Astrocyte (in vitro differentiated cells and primary cell): Measurements from ENCODE around the gene PALLD.

Experiments
- EZH2 ChIP-seq: IDR thresholded peaks from 2 replicates; pipeline ENCODE4 v1.6.1; 2012; ENCODE audit warnings: mild to moderate bottlenecking, low read length, inconsistent platforms; ENCODE audit not compliant: insufficient read depth
- TF ChIP-seq, protein P1 (sequence below): IDR thresholded peaks from 2 replicates; pipeline ENCODE4 v1.5.1; 2011; ENCODE audit warnings: low read depth, mild to moderate bottlenecking, inconsistent platforms, low read length, moderate library complexity; ENCODE audit not compliant: insufficient read depth

DNA sequence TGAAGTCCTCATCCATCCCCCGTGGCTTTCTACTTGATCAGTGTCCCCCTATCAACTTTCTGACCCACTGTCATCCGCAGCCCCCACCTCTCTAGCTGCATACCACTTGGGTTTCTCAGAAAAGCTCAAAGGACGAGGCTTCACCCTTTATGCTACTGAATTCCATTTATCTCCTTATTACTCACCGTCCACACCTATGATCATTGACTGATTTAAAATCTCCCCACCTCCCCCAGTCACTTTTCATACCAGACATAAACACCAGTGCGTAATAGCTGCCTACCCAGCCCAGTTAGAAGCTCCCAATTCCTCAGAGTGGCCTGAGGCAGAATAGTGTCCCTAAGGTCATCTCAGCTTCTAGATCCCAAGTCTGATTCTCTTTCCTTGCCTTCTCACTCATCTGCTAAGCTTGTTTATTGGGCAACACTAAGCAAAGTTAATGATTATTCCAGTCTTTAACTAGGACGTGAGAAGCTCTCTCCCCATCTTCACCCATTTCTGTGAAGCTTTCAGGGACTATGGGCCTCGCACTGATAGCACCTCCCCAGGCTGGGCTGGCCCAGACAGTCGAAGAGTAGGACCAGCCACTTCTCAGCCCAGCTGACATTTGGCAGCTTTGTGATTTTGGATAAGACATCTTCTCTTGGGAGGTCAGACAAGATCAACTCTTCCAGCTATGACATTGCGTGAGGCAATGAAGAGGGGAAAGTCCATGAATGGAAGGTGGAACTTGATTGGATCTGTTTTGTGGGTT is 9.4 kb upstream of the PALLD start:
- TF ChIP-seq EZH2: no peak
- TF ChIP-seq, protein P1, sequence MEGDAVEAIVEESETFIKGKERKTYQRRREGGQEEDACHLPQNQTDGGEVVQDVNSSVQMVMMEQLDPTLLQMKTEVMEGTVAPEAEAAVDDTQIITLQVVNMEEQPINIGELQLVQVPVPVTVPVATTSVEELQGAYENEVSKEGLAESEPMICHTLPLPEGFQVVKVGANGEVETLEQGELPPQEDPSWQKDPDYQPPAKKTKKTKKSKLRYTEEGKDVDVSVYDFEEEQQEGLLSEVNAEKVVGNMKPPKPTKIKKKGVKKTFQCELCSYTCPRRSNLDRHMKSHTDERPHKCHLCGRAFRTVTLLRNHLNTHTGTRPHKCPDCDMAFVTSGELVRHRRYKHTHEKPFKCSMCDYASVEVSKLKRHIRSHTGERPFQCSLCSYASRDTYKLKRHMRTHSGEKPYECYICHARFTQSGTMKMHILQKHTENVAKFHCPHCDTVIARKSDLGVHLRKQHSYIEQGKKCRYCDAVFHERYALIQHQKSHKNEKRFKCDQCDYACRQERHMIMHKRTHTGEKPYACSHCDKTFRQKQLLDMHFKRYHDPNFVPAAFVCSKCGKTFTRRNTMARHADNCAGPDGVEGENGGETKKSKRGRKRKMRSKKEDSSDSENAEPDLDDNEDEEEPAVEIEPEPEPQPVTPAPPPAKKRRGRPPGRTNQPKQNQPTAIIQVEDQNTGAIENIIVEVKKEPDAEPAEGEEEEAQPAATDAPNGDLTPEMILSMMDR: no peak
